H9 (cell line): ENCODE results near the gene LHPP. TPM values are rescaled to one million over a fixed set of nuclear protein-coding genes. Genes with fewer than 3 reads are reported as not detected.

Experiments used
- DNase-seq: peaks from one replicate; pipeline ENCODE4 v3.0.0-alpha.2; 2017
- H2AFZ ChIP-seq: one replicate; pipeline ENCODE4 v1.6.1; 2013; ENCODE audit warnings: mild to moderate bottlenecking, low read length, control low read depth, moderate library complexity
- H2AK5ac ChIP-seq: 2 replicates; pipeline ENCODE4 v1.6.1; 2013; ENCODE audit warnings: low read length, control low read depth, mixed read lengths; ENCODE audit not compliant: insufficient read length
- H2BK120ac ChIP-seq: one replicate; pipeline ENCODE4 v1.6.1; 2013; ENCODE audit warnings: low read depth, mild to moderate bottlenecking, low read length, control low read depth, inconsistent platforms; ENCODE audit not compliant: poor library complexity, severe bottlenecking
- H2BK12ac ChIP-seq: 2 replicates; pipeline ENCODE4 v1.6.1; 2013; ENCODE audit warnings: low read length, control low read depth, mixed read lengths, low read depth; ENCODE audit not compliant: insufficient read length
- H2BK15ac ChIP-seq: 2 replicates; pipeline ENCODE4 v1.6.1; 2013; ENCODE audit warnings: low read depth, low read length, control low read depth
- H2BK20ac ChIP-seq: one replicate; pipeline ENCODE4 v1.6.1; 2013; ENCODE audit warnings: low read depth, mild to moderate bottlenecking, low read length, control low read depth, inconsistent platforms; ENCODE audit not compliant: poor library complexity, severe bottlenecking
- H2BK5ac ChIP-seq: 2 replicates; pipeline ENCODE4 v1.6.1; 2013; ENCODE audit warnings: low read length, control low read depth, mixed read lengths; ENCODE audit not compliant: insufficient read length
- H3K14ac ChIP-seq: 2 replicates; pipeline ENCODE4 v1.6.1; 2013; ENCODE audit warnings: low read length, control low read depth; ENCODE audit not compliant: insufficient read depth
- H3K18ac ChIP-seq: 2 replicates; pipeline ENCODE4 v1.6.1; 2013; ENCODE audit warnings: low read depth, mild to moderate bottlenecking, mixed read lengths, low read length, control low read depth; ENCODE audit not compliant: insufficient read length
- H3K23ac ChIP-seq: 2 replicates; pipeline ENCODE4 v1.6.1; 2013; ENCODE audit warnings: low read length, control low read depth, mixed read lengths, low read depth; ENCODE audit not compliant: insufficient read length
- H3K23me2 ChIP-seq: 2 replicates; pipeline ENCODE4 v1.6.1; 2013; ENCODE audit warnings: low read depth, mild to moderate bottlenecking, mixed read lengths, low read length, control low read depth; ENCODE audit not compliant: insufficient read length, poor library complexity, severe bottlenecking
- H3K27ac ChIP-seq: 2 replicates; pipeline ENCODE4 v1.5.1; 2013; ENCODE audit warnings: low read length, control low read depth, mixed read lengths, low read depth; ENCODE audit not compliant: insufficient read length
- H3K27me3 ChIP-seq: 2 replicates; pipeline ENCODE4 v1.6.1; 2013; ENCODE audit warnings: low read length, control low read depth, inconsistent platforms; ENCODE audit not compliant: insufficient read depth
- H3K4ac ChIP-seq: 2 replicates; pipeline ENCODE4 v1.6.1; 2013; ENCODE audit warnings: low read depth, mild to moderate bottlenecking, control low read depth, inconsistent platforms, low read length, moderate library complexity
- H3K4me1 ChIP-seq: 2 replicates; pipeline ENCODE4 v1.6.1; 2013; ENCODE audit warnings: low read length, control low read depth, inconsistent platforms; ENCODE audit not compliant: insufficient read depth
- H3K4me2 ChIP-seq: 2 replicates; pipeline ENCODE4 v1.6.1; 2013; ENCODE audit warnings: low read length, control low read depth, mixed read lengths; ENCODE audit not compliant: insufficient read length, insufficient read depth
- H3K56ac ChIP-seq: 2 replicates; pipeline ENCODE4 v1.6.1; 2013; ENCODE audit warnings: low read depth, mild to moderate bottlenecking, mixed read lengths, low read length, control low read depth; ENCODE audit not compliant: insufficient read length
- H3K79me1 ChIP-seq: 2 replicates; pipeline ENCODE4 v1.6.1; 2013; ENCODE audit warnings: low read depth, mild to moderate bottlenecking, moderate library complexity, low read length, control low read depth, inconsistent platforms; ENCODE audit not compliant: insufficient read depth, poor library complexity, severe bottlenecking
- H3K79me2 ChIP-seq: 2 replicates; pipeline ENCODE4 v1.6.1; 2013; ENCODE audit warnings: low read length, control low read depth, inconsistent platforms; ENCODE audit not compliant: insufficient read depth
- H3K9ac ChIP-seq: 2 replicates; pipeline ENCODE4 v1.6.1; 2013; ENCODE audit warnings: low read length, control low read depth, mixed read lengths; ENCODE audit not compliant: insufficient read length; ENCODE audit errors: extremely low read depth
- H3K9me3 ChIP-seq: one replicate; pipeline ENCODE4 v1.6.1; 2013; ENCODE audit warnings: low read depth, low read length, inconsistent platforms; ENCODE audit not compliant: control insufficient read depth
- H3T11ph ChIP-seq: one replicate; pipeline ENCODE4 v1.6.1; 2013; ENCODE audit warnings: mild to moderate bottlenecking, low read length, control low read depth, inconsistent platforms
- H4K20me1 ChIP-seq: one replicate; pipeline ENCODE4 v1.6.1; 2013; ENCODE audit not compliant: control insufficient read depth, insufficient read length, insufficient read depth
- H4K5ac ChIP-seq: 2 replicates; pipeline ENCODE4 v1.6.1; 2013; ENCODE audit warnings: low read depth, mild to moderate bottlenecking, mixed read lengths, low read length, control low read depth; ENCODE audit not compliant: insufficient read length
- H4K8ac ChIP-seq: replicated peaks from 2 replicates; pipeline ENCODE4 v1.6.1; 2013; ENCODE audit warnings: low read length, control low read depth, mixed read lengths, low read depth; ENCODE audit not compliant: insufficient read length
- H4K91ac ChIP-seq: 2 replicates; pipeline ENCODE4 v1.6.1; 2013; ENCODE audit warnings: low read depth, mild to moderate bottlenecking, moderate library complexity, mixed read lengths, low read length, control low read depth; ENCODE audit not compliant: insufficient read length
- H3K27ac Mint-ChIP-seq, 3 experiments: 2 replicates in 2 of 3; 3 replicates in 1 of 3; pipeline ENCODE4 v1.8.0; 2020 to 2021; ENCODE audit warnings: mixed read lengths in 3 of 3, mild to moderate bottlenecking in 1 of 3, moderate library complexity in 1 of 3
- H3K27me3 Mint-ChIP-seq: 2 replicates; pipeline ENCODE4 v1.8.0; 2021; ENCODE audit warnings: low read depth, mild to moderate bottlenecking, moderate library complexity, mixed read lengths
- H3K36me3 Mint-ChIP-seq, 3 experiments: 2 replicates in 2 of 3; 3 replicates in 1 of 3; pipeline ENCODE4 v1.8.0; 2020 to 2021; ENCODE audit warnings: low read depth in 3 of 3, mixed read lengths in 3 of 3; ENCODE audit not compliant: insufficient read depth in 1 of 3
- H3K4me1 Mint-ChIP-seq, 2 experiments: 2 replicates each; pipeline ENCODE4 v1.8.0; 2020; ENCODE audit warnings: mixed read lengths in 2 of 2
- H3K4me3 Mint-ChIP-seq, 2 experiments: 2 replicates in 1 of 2; 3 replicates in 1 of 2; pipeline ENCODE4 v1.8.0; 2020 to 2021; ENCODE audit warnings: mild to moderate bottlenecking in 2 of 2, mixed read lengths in 2 of 2, moderate library complexity in 1 of 2
- H3K9me3 Mint-ChIP-seq, 2 experiments: 2 replicates in 1 of 2; 3 replicates in 1 of 2; pipeline ENCODE4 v1.8.0; 2020; ENCODE audit warnings: mild to moderate bottlenecking in 2 of 2, mixed read lengths in 2 of 2, moderate library complexity in 1 of 2
- WGBS: extraction: QIAGEN DNeasy Blood & Tissue Kit; methylation state at CpG from one replicate; pipeline ENCODE4 v1.1.7; 2013; ENCODE audit warnings: missing lambda C conversion rate, low lambda C conversion rate, mixed read lengths; ENCODE audit not compliant: insufficient read length; ENCODE audit errors: extremely low coverage; 5-methylcytosine and 5-hydroxymethylcytosine counted together
- total RNA-seq: library from RNA; stranded (reverse); gene quantifications from 2 replicates; pipeline ENCODE4 v1.2.1, GENCODE V29; 2021
- TF ChIP-seq, protein P1 (sequence below): fragments of 200-600 bp; sonication (generic); conservative IDR thresholded peaks from 3 replicates; pipeline ENCODE4 v1.8.0; 2021; ENCODE audit warnings: antibody characterized with exemption, mild to moderate bottlenecking

Gene LHPP
- total RNA-seq, 1 experiment from 2014 or later: 29.6 TPM

DNA sequence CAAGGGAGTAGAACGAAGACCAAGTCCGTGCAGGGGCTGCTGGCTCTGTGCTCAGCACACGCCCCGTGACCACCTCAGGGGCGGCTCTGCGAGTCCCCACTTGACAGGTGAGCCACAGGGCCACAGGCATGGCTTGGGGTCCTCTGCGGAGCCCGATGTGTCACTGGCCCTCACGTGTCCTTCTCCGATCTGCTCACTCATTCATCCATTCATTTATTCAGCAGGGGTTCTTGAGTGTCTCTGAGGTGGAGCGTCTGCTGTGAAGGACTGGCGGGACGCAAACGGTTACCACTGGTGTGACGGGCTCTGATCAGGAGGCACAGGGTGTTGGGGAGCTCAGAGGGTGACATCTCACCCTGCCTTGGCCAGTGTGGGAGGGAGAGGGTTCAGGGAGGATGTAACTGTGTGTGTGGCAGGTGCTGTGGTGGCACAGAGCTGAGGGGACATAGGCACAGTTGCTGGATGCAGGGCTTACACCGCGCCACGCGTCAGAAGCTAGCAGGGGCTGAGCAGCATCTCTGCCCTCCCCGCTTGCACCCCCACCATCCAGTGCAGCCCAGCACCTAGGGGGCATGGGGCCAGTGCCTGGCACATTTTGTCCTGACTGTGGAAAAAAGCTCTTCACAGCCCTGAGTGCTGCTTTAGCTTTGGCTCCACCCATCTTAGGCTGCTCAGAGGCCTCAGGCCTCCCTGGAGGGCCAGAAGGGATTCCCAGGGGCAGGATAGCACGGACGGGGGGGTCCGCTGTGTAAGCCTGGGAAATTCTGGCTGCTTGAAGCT is 116.8 kb downstream of the LHPP start:
- Mint-ChIP-seq H3K4me3 (no peak overlapping the region), H3K4me1 (peaks cover 0 to 4% of the 10 kb centered on the region in 2 experiments; a peak in 2 of 4 replicates), H3K27ac (peak overlapping the region in 2 of 3 experiments; percentile 23 to 76; a peak in 1 of 7 replicates), H3K27me3 (peaks cover 7% of the 10 kb centered on the region), H3K36me3 (peaks cover 0 to 4% (median 2%) of the 10 kb centered on the region in 3 experiments; a peak in 2 of 7 replicates), H3K9me3 (peaks cover 11 to 13% of the 10 kb centered on the region in 2 experiments; a peak in 4 of 5 replicates)
- no peaks in the 10 kb centered on the region for H3K27me3 ChIP-seq
- no peak overlapping the region for H2BK20ac ChIP-seq
- no peak overlapping the region for H2BK12ac ChIP-seq
- H3K4me2 ChIP-seq: no peak overlapping the region
- no peak overlapping the region for H3K9ac ChIP-seq
- H3T11ph ChIP-seq: no peak overlapping the region
- no peak overlapping the region for H2BK5ac ChIP-seq
- no peak overlapping the region for H4K8ac ChIP-seq
- no peak overlapping the region for H3K27ac ChIP-seq
- H2AFZ ChIP-seq: no peak overlapping the region
- no peak overlapping the region for H2BK15ac ChIP-seq
- H4K91ac ChIP-seq: no peak overlapping the region
- TF ChIP-seq, protein P1, sequence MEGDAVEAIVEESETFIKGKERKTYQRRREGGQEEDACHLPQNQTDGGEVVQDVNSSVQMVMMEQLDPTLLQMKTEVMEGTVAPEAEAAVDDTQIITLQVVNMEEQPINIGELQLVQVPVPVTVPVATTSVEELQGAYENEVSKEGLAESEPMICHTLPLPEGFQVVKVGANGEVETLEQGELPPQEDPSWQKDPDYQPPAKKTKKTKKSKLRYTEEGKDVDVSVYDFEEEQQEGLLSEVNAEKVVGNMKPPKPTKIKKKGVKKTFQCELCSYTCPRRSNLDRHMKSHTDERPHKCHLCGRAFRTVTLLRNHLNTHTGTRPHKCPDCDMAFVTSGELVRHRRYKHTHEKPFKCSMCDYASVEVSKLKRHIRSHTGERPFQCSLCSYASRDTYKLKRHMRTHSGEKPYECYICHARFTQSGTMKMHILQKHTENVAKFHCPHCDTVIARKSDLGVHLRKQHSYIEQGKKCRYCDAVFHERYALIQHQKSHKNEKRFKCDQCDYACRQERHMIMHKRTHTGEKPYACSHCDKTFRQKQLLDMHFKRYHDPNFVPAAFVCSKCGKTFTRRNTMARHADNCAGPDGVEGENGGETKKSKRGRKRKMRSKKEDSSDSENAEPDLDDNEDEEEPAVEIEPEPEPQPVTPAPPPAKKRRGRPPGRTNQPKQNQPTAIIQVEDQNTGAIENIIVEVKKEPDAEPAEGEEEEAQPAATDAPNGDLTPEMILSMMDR: no peak
- DNase-seq: no peak
- H3K14ac ChIP-seq: no peak overlapping the region; the same call in 1 of the 2 replicates
- no CpG with 5 or more reads among the region's 23 CpGs for WGBS
- no peak overlapping the region for H2BK120ac ChIP-seq
- H3K4ac ChIP-seq: no peak overlapping the region
- H3K23me2 ChIP-seq: no peaks in the 10 kb centered on the region
- no peak overlapping the region for H3K56ac ChIP-seq
- H2AK5ac ChIP-seq: no peak overlapping the region
- no peaks in the 10 kb centered on the region for H3K4me1 ChIP-seq
- no peak overlapping the region for H3K23ac ChIP-seq
- no peaks in the 10 kb centered on the region for H4K20me1 ChIP-seq
- no peaks in the 10 kb centered on the region for H3K79me2 ChIP-seq
- H3K79me1 ChIP-seq: no peaks in the 10 kb centered on the region
- no peaks in the 10 kb centered on the region for H3K9me3 ChIP-seq
- no peak overlapping the region for H4K5ac ChIP-seq
- no peak overlapping the region for H3K18ac ChIP-seq
